ENCODE results near the gene KNSTRN.

Gene KNSTRN

GRCh38 chr15:40409366-40409765 is 26.8 kb downstream of the KNSTRN start:
- DNase-seq (ENCODE audit: extremely low read depth, low read depth), result no peak
- no peak for TF ChIP-seq CTCF (IDR thresholded peaks at IDR 0.05; ENCODE audit: low read depth, low read length)

- TF ChIP-seq CTCF (IDR thresholded peaks at IDR 0.05; ENCODE audit: low read depth, low read length), result no peak
- no peak for DNase-seq (ENCODE audit: extremely low read depth, low read depth)
These were observed 28.0 kb downstream of the KNSTRN start for GRCh38 chr15:40410476-40410875.

- no peak for DNase-seq (ENCODE audit: extremely low read depth, low read depth)
- TF ChIP-seq CTCF (IDR thresholded peaks at IDR 0.05; ENCODE audit: low read depth, low read length), result no peak
These were observed 29.7 kb downstream of the KNSTRN start for GRCh38 chr15:40412095-40412759.

GRCh38 chr15:40413036-40413435 is 30.5 kb downstream of the KNSTRN start:
- DNase-seq (ENCODE audit: extremely low read depth, low read depth), result no peak
- TF ChIP-seq CTCF (IDR thresholded peaks at IDR 0.05; ENCODE audit: low read depth, low read length), result no peak

- no peak for TF ChIP-seq CTCF (IDR thresholded peaks at IDR 0.05; ENCODE audit: low read depth, low read length)
These were observed 32.3 kb downstream of the KNSTRN start for GRCh38 chr15:40414816-40415215.

GRCh38 chr15:40415226-40415625 is 32.7 kb downstream of the KNSTRN start:
- DNase-seq (ENCODE audit: extremely low read depth, low read depth), result no peak
- no peak for TF ChIP-seq CTCF (IDR thresholded peaks at IDR 0.05; ENCODE audit: low read depth, low read length)

More at GRCh38 chr15:40414816-40415215, 32.3 kb downstream of the KNSTRN start:
- no peak for DNase-seq (ENCODE audit: extremely low read depth, low read depth)

GRCh38 chr15:40416056-40416455 is 33.5 kb downstream of the KNSTRN start:
- TF ChIP-seq CTCF (IDR thresholded peaks at IDR 0.05; ENCODE audit: low read depth, low read length), result no peak
- DNase-seq (ENCODE audit: extremely low read depth, low read depth), result no peak
